Neural progenitor cell (in vitro differentiated cells): ENCODE measurements around the gene PHF3.

ENCODE experiments used
- EZH2 ChIP-seq: fragments of 200-600 bp; sonication (generic); IDR thresholded peaks from 2 replicates; pipeline ENCODE4 v1.6.1; 2017; ENCODE audit warnings: antibody characterized with exemption, mild to moderate bottlenecking, moderate library complexity
- EZH2phosphoT487 ChIP-seq: fragments of 200-600 bp; sonication (generic); IDR thresholded peaks from 2 replicates; pipeline ENCODE4 v1.6.1; 2017; ENCODE audit warnings: antibody characterized with exemption
- TF ChIP-seq, protein P1 (sequence below): fragments of 200-600 bp; sonication (generic); IDR thresholded peaks from 2 replicates; pipeline ENCODE4 v1.5.1; 2017; ENCODE audit warnings: antibody characterized with exemption, mild to moderate bottlenecking

GRCh38 chr6:63599243-63599642, 36.4 kb upstream of the PHF3 start:
- TF ChIP-seq, protein P1, sequence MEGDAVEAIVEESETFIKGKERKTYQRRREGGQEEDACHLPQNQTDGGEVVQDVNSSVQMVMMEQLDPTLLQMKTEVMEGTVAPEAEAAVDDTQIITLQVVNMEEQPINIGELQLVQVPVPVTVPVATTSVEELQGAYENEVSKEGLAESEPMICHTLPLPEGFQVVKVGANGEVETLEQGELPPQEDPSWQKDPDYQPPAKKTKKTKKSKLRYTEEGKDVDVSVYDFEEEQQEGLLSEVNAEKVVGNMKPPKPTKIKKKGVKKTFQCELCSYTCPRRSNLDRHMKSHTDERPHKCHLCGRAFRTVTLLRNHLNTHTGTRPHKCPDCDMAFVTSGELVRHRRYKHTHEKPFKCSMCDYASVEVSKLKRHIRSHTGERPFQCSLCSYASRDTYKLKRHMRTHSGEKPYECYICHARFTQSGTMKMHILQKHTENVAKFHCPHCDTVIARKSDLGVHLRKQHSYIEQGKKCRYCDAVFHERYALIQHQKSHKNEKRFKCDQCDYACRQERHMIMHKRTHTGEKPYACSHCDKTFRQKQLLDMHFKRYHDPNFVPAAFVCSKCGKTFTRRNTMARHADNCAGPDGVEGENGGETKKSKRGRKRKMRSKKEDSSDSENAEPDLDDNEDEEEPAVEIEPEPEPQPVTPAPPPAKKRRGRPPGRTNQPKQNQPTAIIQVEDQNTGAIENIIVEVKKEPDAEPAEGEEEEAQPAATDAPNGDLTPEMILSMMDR: no peak
- TF ChIP-seq EZH2phosphoT487: no peak
- no peak for TF ChIP-seq EZH2
